Measurements from ENCODE around the gene CYP4F12. TPM values are rescaled to one million over a fixed set of nuclear protein-coding genes. Genes with fewer than 3 reads are reported as not detected.

Gene CYP4F12
- total and polyA plus RNA-seq, 2 of the 4 experiments (the other 2 are of a cell fraction), result not detected

DNA sequence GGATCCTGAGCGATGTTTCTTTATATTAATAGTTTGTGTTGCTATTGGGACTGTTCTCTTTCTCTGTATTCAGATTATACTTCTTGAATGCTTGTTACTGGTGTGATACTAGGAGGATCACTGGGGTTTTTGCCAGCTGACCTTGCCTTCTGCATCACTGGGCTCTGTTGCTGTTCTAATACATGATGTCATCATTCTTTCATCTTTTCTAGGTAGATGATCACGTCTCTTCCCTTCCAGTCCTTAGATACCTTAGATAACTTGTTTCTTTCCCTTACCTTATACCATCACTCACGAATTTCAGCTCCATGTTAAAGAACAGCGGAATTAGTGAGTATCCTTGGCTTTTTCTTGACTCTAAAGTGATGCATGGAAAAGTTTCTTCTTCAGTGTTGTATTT is 64.8 kb downstream of the CYP4F12 start, which contains the start of gene OR10H3:
OR10H3 (plus strand) TSS at position 264 of the 400 bp plus-strand sequence. CDS start 3,408 bp downstream, outside the sequence.
- intact Hi-C loops (cut with micrococcal nuclease), result no loop called here
- H3K27ac ChIP-seq (ENCODE audit: insufficient read depth, low read length), result no peak within 1 kb of the TSS

More for the DNA sequence above, 64.8 kb downstream of the CYP4F12 start, which contains the start of gene OR10H3:
- Histone ChIP-seq H3K4me1 (ENCODE audit: control insufficient read depth, insufficient read depth, low read length) (no peaks in the 10 kb centered on the region), H2AK9ac (replicated peaks; ENCODE audit: low read depth, low read length, poor library complexity) (no peak within 1 kb of the TSS), H3K27me3 (ENCODE audit: control insufficient read depth, insufficient read depth, low read length) (no peaks in the 10 kb centered on the region), H3K79me1 (ENCODE audit: low read depth in 1 of 2, low read length in 2 of 2) (no peaks in the 10 kb centered on the region), H3K36me3 (ENCODE audit: control insufficient read depth, insufficient read depth, low read length) (no peaks in the 10 kb centered on the region), H3K4ac (ENCODE audit: low read depth, low read length) (no peak within 1 kb of the TSS), H3K23ac (ENCODE audit: low read depth, low read length) (no peak within 1 kb of the TSS), H3K9ac (ENCODE audit: low read depth, low read length) (no peak within 1 kb of the TSS), H2BK120ac (ENCODE audit: low read depth, low read length) (no peak within 1 kb of the TSS), H3K4me3 (ENCODE audit: insufficient read depth, low read depth, low read length) (no peak within 1 kb of the TSS), H3K9me3 (ENCODE audit: control insufficient read depth, insufficient read depth, low read length) (peaks cover 17% of the 10 kb centered on the region), H2AFZ (replicated peaks; ENCODE audit: low read length, poor library complexity) (no peak within 1 kb of the TSS), H2BK20ac (ENCODE audit: low read depth, low read length) (no peak within 1 kb of the TSS), H2AK5ac (ENCODE audit: low read depth, low read length) (no peak within 1 kb of the TSS), H3K4me2 (ENCODE audit: low read depth, low read length) (no peak within 1 kb of the TSS), H3K56ac (ENCODE audit: extremely low read depth, insufficient read depth, low read length) (no peak within 1 kb of the TSS), H4K5ac (ENCODE audit: low read depth, low read length) (no peak within 1 kb of the TSS), H3K9me1 (ENCODE audit: insufficient read depth, low read length) (no peaks in the 10 kb centered on the region), H2BK5ac (ENCODE audit: low read depth, low read length, poor library complexity, severe bottlenecking) (no peak within 1 kb of the TSS), H2BK15ac (ENCODE audit: low read depth, low read length) (no peak within 1 kb of the TSS), H4K8ac (ENCODE audit: low read depth in 2 of 2, low read length in 2 of 2) (no peak within 1 kb of the TSS), H4K91ac (ENCODE audit: insufficient read depth, low read depth, low read length) (no peak within 1 kb of the TSS), H3K14ac (replicated peaks; ENCODE audit: low read depth, low read length) (no peak within 1 kb of the TSS), H3K18ac (ENCODE audit: low read depth, low read length) (no peak within 1 kb of the TSS), H4K20me1 (ENCODE audit: insufficient read depth, low read length) (no peaks in the 10 kb centered on the region)
- no CpG with 5 or more reads among the region's 4 CpGs for WGBS, 2 experiments (ENCODE audit: extremely low coverage in 2 of 2, insufficient read length in 1 of 2)
- CTCF ChIA-PET, result no interaction called here
- in situ Hi-C loops (cut with MboI; ENCODE audit: low sequenced_read_pairs) (no loop called here), dilution Hi-C loops (cut with HindIII; ENCODE audit: low sequenced_read_pairs, unreplicated experiment) (no loop called here)
- DNase-seq (no peak), ATAC-seq (ENCODE audit: low read depth) (no peak)
- no TSS peak for BruUV-seq (replicated peaks)
- TF ChIP-seq MAZ (IDR thresholded peaks at IDR 0.05; ENCODE audit: borderline replicate concordance, low read depth, low read length), result no peak
- TF ChIP-seq SMC3 (IDR thresholded peaks at IDR 0.05; ENCODE audit: low read depth, low read length), result no peak
- no peak for TF ChIP-seq CHD1 (IDR thresholded peaks at IDR 0.05; ENCODE audit: low read depth, low read length)
- no peak for TF ChIP-seq MAFK (IDR thresholded peaks at IDR 0.05; ENCODE audit: low read depth, low read length)
- TF ChIP-seq RCOR1 (IDR thresholded peaks at IDR 0.05; ENCODE audit: insufficient replicate concordance, low read length), result no peak
- POLR2A ChIA-PET (ENCODE audit: unreplicated experiment), result no interaction called here

Measured in IMR-90 (cell line).